ENCODE data around the gene IKZF3.
"Not testable (repeated sequence)": the region's sequence is repeated elsewhere in the genome, so short reads cannot be mapped to it uniquely, and the experiment has no call there.

Gene IKZF3

DNA sequence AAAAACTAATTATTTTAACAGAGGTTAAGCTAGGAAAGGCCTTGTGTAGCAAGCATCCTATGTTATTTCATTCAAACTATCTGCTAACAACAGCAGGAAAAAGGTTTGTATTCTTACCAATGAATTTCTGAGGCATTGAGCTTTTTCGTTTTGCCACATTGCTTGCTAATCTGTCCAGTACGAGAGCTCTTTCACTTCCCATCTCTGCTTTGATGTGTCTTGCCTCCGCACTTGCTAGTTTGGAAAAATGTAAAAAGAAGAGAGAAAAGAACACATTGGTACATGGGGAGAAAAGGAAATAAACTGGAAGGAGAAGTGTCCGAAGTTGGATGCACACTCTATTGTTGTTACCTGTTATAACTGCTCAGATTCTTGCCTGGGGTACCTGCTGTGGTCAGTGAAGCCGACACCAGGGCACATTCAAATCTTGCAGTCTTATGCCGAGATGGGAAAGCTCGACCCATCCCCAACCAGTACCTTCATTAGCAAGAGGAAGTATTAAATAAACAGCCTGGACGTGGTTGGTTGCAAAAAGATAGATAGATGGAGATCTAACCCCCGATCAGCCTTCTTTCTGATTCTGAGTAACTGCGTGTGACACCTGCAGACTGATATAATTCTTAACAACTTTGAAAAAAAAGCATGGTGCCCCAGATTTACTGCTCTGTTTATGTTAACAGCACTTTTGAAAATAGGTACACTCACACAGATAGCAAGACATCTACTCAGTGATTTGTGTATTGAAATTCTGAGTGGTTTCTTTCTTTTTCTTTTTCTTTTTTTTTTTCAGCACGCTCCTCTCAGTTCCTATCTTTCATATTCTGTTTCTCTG, 86.4 kb downstream of the IKZF3 start:
- DNase-seq, result no peak

GRCh38 chr17:39776252-39776651, 87.9 kb downstream of the IKZF3 start:
- no peak for DNase-seq

GRCh38 chr17:39775031-39775430, 89.1 kb downstream of the IKZF3 start:
- no peak for DNase-seq

DNA sequence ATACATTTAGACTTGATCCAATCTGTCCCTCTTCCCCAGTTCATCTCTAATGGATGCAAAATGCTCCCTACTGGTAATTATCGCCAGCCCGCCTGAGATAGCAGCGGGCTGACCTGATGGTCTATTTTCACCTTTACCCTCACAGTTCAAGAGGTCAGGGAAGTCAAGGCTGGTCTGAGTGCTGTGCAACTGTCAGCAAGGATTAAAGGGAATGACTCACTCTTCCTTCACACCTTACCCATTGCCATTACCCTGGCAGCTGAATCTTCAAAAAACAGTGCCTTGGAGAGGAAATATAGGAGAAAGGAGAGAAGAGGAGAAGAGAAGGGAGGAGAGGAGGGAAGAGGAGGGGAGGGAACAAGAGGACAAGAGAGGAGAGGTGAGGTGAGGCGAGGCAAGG, 90.1 kb downstream of the IKZF3 start:
- no peak for DNase-seq

DNA sequence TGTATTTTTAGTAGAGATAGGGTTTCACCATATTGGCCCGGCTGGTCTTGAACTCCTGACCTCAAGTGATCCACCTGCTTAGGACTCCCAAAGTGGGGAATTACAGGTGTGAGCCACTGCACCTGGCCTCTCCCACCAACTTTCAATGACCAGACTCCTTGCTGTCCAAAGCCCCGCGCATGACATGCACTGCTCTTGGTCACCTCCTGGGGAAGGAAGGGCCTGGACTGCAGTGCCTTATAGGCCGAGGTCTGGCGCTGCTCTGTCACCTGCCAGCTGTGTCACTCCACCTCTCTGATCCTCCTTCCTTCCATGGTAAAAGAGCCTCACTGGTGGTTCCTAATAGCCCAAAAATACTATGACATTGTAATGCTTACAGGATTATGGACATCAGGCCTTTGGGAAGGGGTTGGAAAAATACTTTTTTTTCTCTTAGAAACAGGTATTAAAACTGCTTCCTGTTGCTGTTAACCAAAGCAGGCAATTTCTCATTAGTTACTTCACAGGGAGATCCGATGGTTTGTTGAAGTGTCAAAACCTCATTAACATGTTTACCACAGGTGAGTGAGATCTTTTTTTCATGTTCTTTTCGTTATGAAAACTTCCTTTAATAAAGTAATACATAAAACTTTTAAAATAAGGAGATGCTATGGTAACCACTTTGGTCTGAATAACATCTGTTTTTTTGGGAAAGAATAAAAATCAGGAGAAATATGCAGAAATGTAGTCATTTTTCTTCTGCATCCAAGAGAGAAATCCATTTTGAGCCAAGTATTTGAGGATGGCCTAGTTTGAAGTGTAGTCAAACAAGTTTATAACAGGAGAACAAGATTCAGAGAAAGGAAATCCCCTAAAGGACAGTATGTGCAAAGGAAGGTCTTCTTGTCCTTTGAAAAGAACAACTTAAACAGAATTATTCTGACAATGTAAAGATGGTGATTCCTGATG, 90.9 kb downstream of the IKZF3 start:
- DNase-seq, result no peak

GRCh38 chr17:39772415-39772814, 91.7 kb downstream of the IKZF3 start:
- no peak for DNase-seq

GRCh38 chr17:39769974-39770587, 94.0 kb downstream of the IKZF3 start:
- DNase-seq, result no peak

- DNase-seq, result no peak
These were observed 97.0 kb downstream of the IKZF3 start for GRCh38 chr17:39767147-39767546.

GRCh38 chr17:39765766-39766165, 98.3 kb downstream of the IKZF3 start:
- DNase-seq, result no peak

DNA sequence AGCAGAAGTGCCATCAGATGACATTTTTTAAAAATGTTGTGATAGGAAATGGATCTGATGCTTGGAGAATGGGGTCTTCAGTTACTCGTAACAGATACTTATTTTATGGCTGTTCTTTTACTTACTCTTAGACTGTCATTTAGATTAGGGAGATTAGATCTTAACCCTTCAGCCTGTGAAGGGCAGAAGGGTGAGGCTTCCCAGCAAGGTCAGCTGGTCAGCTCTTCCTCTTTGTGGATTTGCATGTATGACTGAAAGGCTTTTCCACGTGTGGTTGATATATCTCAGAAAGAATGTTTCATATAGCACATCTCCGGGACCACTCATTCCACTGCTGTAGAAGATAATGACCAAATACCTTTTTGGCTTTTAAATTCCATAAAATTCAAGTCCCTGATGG, 98.9 kb downstream of the IKZF3 start:
- no peak for DNase-seq

DNA sequence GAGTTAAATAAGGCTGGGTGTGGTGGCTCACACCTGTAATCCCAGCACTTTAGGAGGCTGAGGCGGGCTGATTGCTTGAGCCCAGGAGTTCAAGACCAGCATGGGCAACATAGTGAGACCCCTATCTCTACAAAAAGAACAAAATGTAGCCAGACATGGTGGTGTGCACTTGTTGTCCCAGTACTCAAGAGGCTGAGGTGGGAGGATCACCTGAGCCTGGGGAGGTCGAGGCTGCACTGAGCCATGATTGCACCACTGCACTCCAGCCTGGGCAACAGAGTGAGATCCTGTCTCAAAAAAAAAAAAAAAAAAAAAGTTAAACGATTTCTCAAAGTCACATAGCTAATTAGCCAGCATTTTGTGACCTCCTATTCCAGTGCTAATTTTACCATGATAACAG, 99.9 kb downstream of the IKZF3 start:
- not testable (repeated sequence) for DNase-seq

DNA sequence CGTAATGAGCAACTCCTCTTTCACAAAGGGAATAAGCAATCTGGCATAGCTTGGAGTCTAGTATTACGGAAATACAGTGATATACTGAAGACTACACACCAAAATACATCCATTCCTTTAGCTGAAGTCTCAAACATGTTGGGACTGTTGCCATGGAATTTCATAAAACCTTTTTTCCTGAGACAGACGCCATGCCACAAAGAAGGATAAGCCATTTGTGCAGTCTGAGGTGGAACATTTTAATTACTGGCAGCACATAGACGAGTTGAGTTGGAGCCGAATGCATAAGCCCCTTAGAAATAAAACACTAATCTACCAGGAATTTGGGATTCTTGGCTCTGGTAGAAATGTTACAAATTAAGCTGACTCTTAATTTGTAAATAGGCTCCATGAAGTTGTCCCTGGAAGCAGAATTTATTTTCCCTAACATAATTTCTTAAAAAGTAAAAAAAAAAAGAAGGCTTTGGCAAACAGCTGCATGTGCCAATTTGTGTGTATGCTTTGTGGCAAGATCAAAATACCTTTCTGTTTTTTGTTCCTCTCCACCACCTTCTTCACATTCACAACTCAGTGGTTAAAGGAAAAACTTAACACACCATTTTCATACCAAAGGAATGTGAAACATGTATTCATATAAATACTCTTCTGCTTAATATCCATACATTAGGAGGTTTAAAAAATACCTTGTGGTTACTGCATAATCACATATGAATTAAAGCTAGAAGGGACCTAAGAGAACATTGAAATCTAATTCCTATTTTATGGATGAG, 100.9 kb downstream of the IKZF3 start:
- DNase-seq, result no peak

DNA sequence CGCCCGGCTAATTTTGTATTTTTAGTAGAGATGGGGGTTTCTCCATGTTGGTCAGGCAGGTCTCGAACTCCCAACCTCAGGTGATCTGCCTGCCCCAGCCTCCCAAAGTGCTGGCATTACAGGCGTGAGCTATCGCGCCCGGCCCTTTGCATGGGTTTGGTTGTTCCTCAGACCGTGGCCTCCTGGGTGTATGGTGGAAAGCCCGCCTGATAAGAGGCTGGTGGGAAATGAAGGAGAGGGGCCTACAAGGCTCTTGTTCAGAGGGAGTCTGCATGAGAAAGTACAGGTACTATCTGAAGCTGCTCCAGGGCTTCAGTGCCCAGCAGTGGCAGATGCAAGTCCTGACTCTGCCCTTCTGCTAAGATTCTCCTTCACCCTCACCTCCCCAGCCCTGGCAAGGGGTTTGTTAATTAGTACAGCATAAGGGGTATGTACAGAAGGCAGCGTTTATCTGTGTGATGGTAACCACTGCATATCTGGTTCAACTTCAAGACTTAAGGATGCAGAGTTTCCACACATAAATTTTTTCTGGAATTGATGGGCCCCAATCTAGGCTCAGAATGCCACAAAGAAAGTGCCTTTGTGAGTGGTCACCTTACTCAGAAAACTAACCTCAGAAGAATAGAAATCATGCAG, 102.1 kb downstream of the IKZF3 start:
- DNase-seq, result no peak

GRCh38 chr17:39759204-39759603, 104.9 kb downstream of the IKZF3 start:
- no peak for DNase-seq

DNA sequence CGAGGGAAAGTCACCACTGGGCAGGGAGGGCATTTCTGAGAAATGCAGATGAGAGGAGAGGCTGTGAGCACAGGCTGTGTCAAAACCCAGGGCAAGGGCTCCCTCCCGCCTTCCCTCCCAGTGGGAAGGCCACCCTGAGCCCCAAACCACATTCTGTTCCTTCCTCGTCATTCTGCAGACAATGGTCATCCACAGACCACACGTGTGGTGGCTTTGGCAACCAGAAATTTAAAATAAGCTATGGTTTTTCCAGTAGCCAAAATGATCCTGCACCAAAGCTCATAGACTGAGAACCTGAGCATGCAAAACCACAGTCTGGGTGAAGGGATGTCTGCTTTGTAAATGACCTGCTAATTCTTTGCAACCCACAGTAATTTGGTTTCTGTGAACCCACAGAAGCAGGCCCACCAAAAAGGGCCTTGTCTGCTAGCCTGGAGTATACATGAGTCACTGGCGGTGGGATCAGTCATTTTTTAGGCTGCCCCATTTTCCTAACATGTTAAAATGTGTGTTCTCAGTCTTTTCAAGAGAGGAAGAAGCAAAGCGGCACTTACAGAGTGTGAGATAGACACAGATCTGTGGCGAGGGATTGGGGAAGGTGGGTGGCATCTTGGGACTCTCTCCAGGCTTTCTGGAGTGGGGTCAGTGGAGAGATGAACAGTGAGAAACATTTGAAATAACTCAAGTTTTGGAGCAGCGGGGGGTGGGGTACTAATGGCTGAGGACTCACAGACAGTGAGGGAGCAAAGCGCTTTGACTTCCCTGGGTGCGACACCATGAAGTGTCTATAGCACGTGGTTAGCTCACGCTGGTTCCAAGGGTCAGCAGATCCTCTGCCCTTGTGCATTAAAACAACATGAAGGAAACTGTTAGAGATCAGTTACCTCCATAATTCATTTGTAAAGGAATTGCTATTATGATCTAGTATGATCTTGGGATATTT, 105.9 kb downstream of the IKZF3 start:
- no peak for DNase-seq

DNA sequence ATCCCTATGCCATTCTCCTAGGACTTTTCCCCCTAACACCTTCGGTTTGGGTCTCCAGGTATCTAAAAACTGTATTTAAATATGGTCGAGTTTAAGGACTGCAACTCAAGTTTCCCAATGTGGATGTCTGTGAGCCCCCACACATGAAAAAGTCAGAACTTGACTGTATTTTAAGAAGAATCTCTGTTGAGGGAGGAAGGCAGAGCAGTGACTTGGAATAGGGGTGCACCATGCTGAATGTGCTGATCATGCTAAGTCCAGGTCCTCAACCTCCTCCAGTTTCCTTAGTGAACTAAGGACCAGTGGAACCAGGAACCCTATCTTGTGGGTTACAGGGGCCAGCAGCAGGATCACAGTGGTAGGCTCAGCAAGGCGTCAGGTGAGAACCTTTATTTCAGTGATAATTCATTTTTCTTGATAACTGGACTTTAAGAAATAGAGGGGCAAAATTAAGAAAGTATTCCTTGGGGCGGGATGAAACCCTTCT, 106.9 kb downstream of the IKZF3 start:
- no peak for DNase-seq

DNA sequence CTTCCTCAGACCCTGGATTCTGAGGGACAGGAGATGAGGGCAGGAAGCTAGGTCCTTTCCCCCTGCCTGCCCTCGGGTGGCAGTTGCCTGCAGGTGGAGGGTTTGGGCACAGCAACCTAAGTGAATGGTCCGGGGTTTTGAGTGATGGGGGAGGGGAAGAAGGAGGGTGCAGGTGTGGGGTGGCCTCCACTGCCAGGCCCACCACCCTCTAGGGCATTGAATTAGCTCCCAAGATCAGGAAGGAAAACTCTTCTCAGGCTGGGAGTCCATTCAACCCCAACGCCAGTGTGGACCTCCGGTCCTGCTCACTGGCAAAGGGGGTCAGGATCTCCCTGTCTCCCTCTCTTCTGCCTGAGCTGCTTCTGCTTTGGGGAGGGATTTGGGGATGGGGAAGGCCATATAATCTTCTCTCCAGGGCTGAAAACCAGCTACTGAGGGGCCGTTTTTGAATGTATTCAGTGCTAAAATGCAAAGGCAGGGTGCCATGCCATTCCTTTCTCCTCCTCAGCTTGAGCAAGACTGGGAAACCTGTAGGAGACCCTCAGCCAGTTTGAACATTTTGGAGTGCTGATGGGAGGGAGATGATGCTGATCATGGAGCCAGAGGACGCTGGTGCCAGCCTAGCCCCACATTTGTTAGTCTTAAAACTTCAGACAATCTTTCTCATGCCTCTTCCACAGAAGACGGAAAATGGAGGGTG, 107.6 kb downstream of the IKZF3 start:
- DNase-seq, result no peak

- no peak for DNase-seq
These were observed 108.3 kb downstream of the IKZF3 start for GRCh38 chr17:39755554-39756379.

DNA sequence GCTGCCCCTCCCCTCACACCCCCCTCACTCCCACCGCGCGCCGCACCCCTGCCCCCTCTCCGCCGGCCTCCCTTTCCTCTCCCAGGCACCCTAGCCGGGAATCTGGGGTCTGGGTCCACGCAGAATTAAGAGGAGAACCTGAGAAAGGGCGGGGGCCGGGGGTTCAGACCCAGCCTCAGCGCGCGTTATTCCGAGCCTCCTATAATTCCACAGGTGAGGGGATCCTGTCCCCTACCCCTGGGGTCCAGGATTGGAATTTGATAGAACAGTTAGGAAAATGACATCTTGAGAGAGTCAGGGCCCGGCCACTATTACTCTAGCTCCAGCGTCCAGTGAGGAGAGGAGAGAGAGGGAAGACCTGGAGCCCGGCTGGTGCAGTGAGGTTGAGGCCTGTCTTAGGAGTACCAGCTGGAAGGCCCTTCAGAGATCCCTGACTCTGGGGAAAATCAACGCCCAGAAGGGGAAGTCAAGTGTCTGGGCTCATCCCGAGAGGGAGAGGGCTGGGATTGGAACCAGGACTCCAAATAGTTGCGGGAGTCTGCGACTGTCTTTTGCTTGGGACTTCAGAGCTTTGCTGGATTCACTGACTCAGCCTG, 109.1 kb downstream of the IKZF3 start:
- no peak for DNase-seq

All from NCI-H1417 treated with DMSO at 0.1 percent for 48 hours (cell line).